ENCODE results near the gene ARHGDIB. TPM values are rescaled to one million over a fixed set of nuclear protein-coding genes. Genes with fewer than 3 reads are reported as not detected.

Gene ARHGDIB
- total RNA-seq, 1 donor from 2014 or later = 19.0 TPM

DNA sequence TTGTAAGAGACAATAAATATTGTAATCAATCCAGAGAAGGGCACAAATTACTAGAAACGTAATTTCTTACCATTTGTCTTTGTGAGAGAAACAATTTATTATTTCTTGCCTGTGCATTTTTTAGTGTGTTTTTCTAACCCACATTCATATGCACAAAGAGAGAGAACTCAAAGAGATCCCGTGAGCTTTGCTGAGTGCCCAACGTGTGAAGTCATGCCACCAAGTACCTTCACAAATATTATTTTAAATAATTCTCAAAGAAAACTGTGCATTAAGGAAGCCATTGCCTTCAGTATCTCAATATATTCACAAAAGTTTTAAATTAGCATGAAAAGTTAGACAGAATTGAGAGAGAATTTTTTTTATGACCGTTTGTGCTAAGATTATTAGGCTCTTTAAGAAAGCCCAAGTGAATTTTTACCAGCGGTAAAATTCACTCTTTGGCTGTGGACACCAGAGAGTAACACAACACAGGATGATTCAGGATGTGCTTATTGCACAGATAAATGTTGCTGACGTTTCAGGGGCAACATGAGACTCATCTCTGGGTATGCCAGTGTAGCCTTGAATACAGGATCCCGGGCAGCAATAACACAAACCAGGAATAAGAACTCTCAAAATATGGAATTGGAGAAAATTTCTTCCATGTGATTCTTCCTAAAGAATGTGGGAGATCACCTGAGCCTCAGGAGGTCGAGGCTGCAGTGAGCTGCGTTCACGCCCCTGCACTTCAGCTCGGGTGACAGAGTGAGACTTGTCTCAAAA lies 2.9 kb downstream of the ARHGDIB start:
- no peak overlapping the region for H3K27ac ChIP-seq (ENCODE audit: low read depth, low read length)
- H3K4me1 Mint-ChIP-seq (ENCODE audit: low read depth, unreplicated experiment) = peaks cover 11% of the 10 kb centered on the region
- FAIRE-seq = no peak

DNA sequence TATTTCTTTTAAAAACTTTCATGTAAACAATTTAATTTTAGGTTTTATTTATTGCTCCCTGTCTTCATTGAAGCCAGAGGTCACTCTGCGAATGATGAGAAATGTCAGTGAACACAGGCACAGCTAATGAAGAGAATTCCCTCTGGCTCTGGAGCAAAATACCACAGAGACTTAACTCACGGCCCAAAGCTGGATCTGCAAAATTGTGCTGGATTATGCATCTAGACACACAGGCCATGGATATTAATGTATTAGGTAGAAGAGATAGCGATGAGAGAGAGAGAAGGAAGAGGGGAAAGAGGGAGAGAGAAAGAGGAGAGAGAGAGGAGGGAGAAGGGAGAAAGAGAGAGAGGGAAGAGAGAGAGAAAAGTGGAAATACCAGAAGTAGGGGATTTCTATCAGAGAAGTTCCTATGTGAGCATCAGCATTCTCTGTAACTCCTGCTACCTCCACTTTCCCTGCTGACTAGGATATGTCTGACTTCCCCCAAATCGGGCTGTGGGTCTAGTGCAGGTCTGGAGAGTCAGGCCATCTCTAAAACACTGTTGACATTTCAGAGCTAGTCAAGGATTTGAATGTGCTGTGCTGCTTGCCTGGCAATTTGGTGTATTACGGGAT lies 3.7 kb downstream of the ARHGDIB start:
- DNase-seq (ENCODE audit: low read depth) = no peak
- no peak overlapping the region for H3K27ac Mint-ChIP-seq (ENCODE audit: unreplicated experiment)
- H3K4me1 ChIP-seq (ENCODE audit: insufficient read depth, low read length) = peaks cover 13% of the 10 kb centered on the region
- H3K4me2 ChIP-seq (ENCODE audit: low read length) = peak overlapping the region; percentile 1
- H2AFZ ChIP-seq (ENCODE audit: low read depth, low read length) = no peak overlapping the region
- H3K4me3 Mint-ChIP-seq (ENCODE audit: unreplicated experiment) = no peak overlapping the region
- no peak for FAIRE-seq
- no peak overlapping the region for H3K4me3 ChIP-seq (ENCODE audit: insufficient read depth, low read depth, low read length)
- H3K27me3 Mint-ChIP-seq (ENCODE audit: low read depth, unreplicated experiment) = no peaks in the 10 kb centered on the region
- no peak for TF ChIP-seq EZH2 (IDR thresholded peaks at IDR 0.05; ENCODE audit: insufficient read depth, low read length)
- TF ChIP-seq CTCF (IDR thresholded peaks at IDR 0.05; ENCODE audit: insufficient read depth, low read depth, low read length) = no peak
- no peaks in the 10 kb centered on the region for H3K79me2 ChIP-seq (ENCODE audit: insufficient read depth, low read length)
- no peaks in the 10 kb centered on the region for H3K27me3 ChIP-seq (ENCODE audit: insufficient read depth, low read length)
- no peaks in the 10 kb centered on the region for H3K9me3 Mint-ChIP-seq (ENCODE audit: unreplicated experiment)
- H3K4me1 Mint-ChIP-seq (ENCODE audit: low read depth, unreplicated experiment) = peaks cover 16% of the 10 kb centered on the region
- H3K9me3 ChIP-seq (ENCODE audit: insufficient read depth, low read depth, low read length) = no peaks in the 10 kb centered on the region
- H3K27ac ChIP-seq (ENCODE audit: low read depth, low read length) = no peak overlapping the region
- no peaks in the 10 kb centered on the region for H4K20me1 ChIP-seq (ENCODE audit: insufficient read depth, low read length)
- H3K36me3 Mint-ChIP-seq (ENCODE audit: low read depth, unreplicated experiment) = no peaks in the 10 kb centered on the region
- H3K36me3 ChIP-seq (ENCODE audit: insufficient read depth, low read length) = no peaks in the 10 kb centered on the region
- H3K9ac ChIP-seq (ENCODE audit: low read length) = no peak overlapping the region

More for the DNA sequence above, 2.9 kb downstream of the ARHGDIB start:
- Histone ChIP-seq H3K9me3 (ENCODE audit: insufficient read depth, low read depth, low read length) (no peaks in the 10 kb centered on the region), H2AFZ (ENCODE audit: low read depth, low read length) (no peak overlapping the region), H3K4me2 (ENCODE audit: low read length) (peak overlapping the region; percentile 1), H3K4me1 (ENCODE audit: insufficient read depth, low read length) (peaks cover 8% of the 10 kb centered on the region), H3K27me3 (ENCODE audit: insufficient read depth, low read length) (no peaks in the 10 kb centered on the region), H3K4me3 (ENCODE audit: insufficient read depth, low read depth, low read length) (no peak overlapping the region), H4K20me1 (ENCODE audit: insufficient read depth, low read length) (no peaks in the 10 kb centered on the region), H3K36me3 (ENCODE audit: insufficient read depth, low read length) (no peaks in the 10 kb centered on the region), H3K79me2 (ENCODE audit: insufficient read depth, low read length) (no peaks in the 10 kb centered on the region), H3K9ac (ENCODE audit: low read length) (no peak overlapping the region)
- Mint-ChIP-seq H3K4me3 (ENCODE audit: unreplicated experiment) (no peak overlapping the region), H3K27me3 (ENCODE audit: low read depth, unreplicated experiment) (no peaks in the 10 kb centered on the region), H3K36me3 (ENCODE audit: low read depth, unreplicated experiment) (no peaks in the 10 kb centered on the region), H3K9me3 (ENCODE audit: unreplicated experiment) (no peaks in the 10 kb centered on the region), H3K27ac (ENCODE audit: unreplicated experiment) (no peak overlapping the region)
- DNase-seq (ENCODE audit: low read depth) = no peak
- no peak for TF ChIP-seq CTCF (IDR thresholded peaks at IDR 0.05; ENCODE audit: insufficient read depth, low read depth, low read length)
- TF ChIP-seq EZH2 (IDR thresholded peaks at IDR 0.05; ENCODE audit: insufficient read depth, low read length) = no peak

DNA sequence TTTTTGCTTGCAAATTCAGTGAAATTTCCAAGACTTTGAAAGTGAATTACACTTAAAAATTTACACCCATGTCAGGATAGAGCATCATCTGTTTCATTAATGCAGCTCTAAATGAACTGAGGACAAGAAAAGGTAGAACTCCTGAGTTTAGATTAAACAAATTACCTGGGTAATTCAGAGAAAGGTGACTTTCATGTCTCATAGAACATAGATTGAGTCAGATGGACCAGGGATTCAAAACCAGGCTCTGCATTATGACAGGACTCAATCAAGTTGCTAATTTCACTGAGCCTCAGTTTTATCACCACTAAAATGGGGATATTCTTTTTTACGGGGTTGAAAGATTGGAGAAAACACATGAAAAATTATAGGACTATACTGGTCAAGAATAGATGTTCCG lies 4.5 kb downstream of the ARHGDIB start:
- no peak overlapping the region for H3K27ac ChIP-seq (ENCODE audit: low read depth, low read length)
- Mint-ChIP-seq H3K27ac (ENCODE audit: unreplicated experiment) (no peak overlapping the region), H3K9me3 (ENCODE audit: unreplicated experiment) (no peaks in the 10 kb centered on the region), H3K36me3 (ENCODE audit: low read depth, unreplicated experiment) (no peaks in the 10 kb centered on the region), H3K4me3 (ENCODE audit: unreplicated experiment) (no peak overlapping the region), H3K4me1 (ENCODE audit: low read depth, unreplicated experiment) (peaks cover 23% of the 10 kb centered on the region), H3K27me3 (ENCODE audit: low read depth, unreplicated experiment) (no peaks in the 10 kb centered on the region)
- no peak overlapping the region for H3K4me2 ChIP-seq (ENCODE audit: low read length)
- no peak for TF ChIP-seq CTCF (IDR thresholded peaks at IDR 0.05; ENCODE audit: insufficient read depth, low read depth, low read length)
- no peak for TF ChIP-seq EZH2 (IDR thresholded peaks at IDR 0.05; ENCODE audit: insufficient read depth, low read length)
- H3K4me1 ChIP-seq (ENCODE audit: insufficient read depth, low read length) = peaks cover 19% of the 10 kb centered on the region
- H3K9me3 ChIP-seq (ENCODE audit: insufficient read depth, low read depth, low read length) = no peaks in the 10 kb centered on the region
- FAIRE-seq (peak; percentile 9), DNase-seq (ENCODE audit: low read depth) (no peak)
- H2AFZ ChIP-seq (ENCODE audit: low read depth, low read length) = no peak overlapping the region
- no peak overlapping the region for H3K9ac ChIP-seq (ENCODE audit: low read length)
- H3K27me3 ChIP-seq (ENCODE audit: insufficient read depth, low read length) = no peaks in the 10 kb centered on the region
- H4K20me1 ChIP-seq (ENCODE audit: insufficient read depth, low read length) = no peaks in the 10 kb centered on the region
- no peaks in the 10 kb centered on the region for H3K79me2 ChIP-seq (ENCODE audit: insufficient read depth, low read length)
- H3K36me3 ChIP-seq (ENCODE audit: insufficient read depth, low read length) = no peaks in the 10 kb centered on the region
- H3K4me3 ChIP-seq (ENCODE audit: insufficient read depth, low read depth, low read length) = no peak overlapping the region

Data from astrocyte (in vitro differentiated cells and primary cell).